Naive thymus-derived CD8-positive, alpha-beta T cell (primary cell): ENCODE results near the gene PHF3. TPM values are rescaled to one million over a fixed set of nuclear protein-coding genes. Genes with fewer than 3 reads are reported as not detected.
A peak's percentile ranks its signal among the peaks of the same experiment; 100 is the strongest.

ENCODE experiments used
- ATAC-seq, 2 donors: fragments of 150-1000 bp; cut with Tn5 transposase in 1 of 2; sonication (Bioruptor Pico), chemical (Tn5 transposase) in 1 of 2; 1 replicate in 1 of 2; 2 replicates in 1 of 2; pipeline ENCODE4 v1.10.0; 2021; ENCODE audit warnings: mild to moderate bottlenecking in 2 of 2, moderate library complexity in 2 of 2
- POLR2A ChIA-PET: fragments of 350-600 bp; sonication (Branson Sonifier 250); formaldehyde crosslinking; loops from one replicate; lab custom pipeline; 2021; ENCODE audit warnings: antibody characterized with exemption; lab: Charles Lee
- DNase-seq, 10 donors: peaks; one replicate each; pipeline versions ENCODE4 v3.0.0 to v3.0.0-alpha.2; 2020 to 2022
- H3K27ac Mint-ChIP-seq, 10 donors: one replicate each; pipeline ENCODE4 v1.8.0; 2020 to 2022; ENCODE audit warnings: mild to moderate bottlenecking in 10 of 10, mixed read lengths in 10 of 10, moderate library complexity in 4 of 10, inconsistent platforms in 1 of 10
- H3K27me3 Mint-ChIP-seq, 5 donors: one replicate each; pipeline ENCODE4 v1.8.0; 2021 to 2022; ENCODE audit warnings: mixed read lengths in 5 of 5
- H3K36me3 Mint-ChIP-seq, 3 donors: one replicate each; pipeline ENCODE4 v1.8.0; 2020 to 2022; ENCODE audit warnings: mixed read lengths in 3 of 3, mild to moderate bottlenecking in 2 of 3, inconsistent platforms in 1 of 3
- H3K4me1 Mint-ChIP-seq, 4 donors: one replicate each; pipeline ENCODE4 v1.8.0; 2021 to 2022; ENCODE audit warnings: mixed read lengths in 4 of 4
- H3K4me3 Mint-ChIP-seq, 10 donors: one replicate each; pipeline ENCODE4 v1.8.0; 2020 to 2022; ENCODE audit warnings: mild to moderate bottlenecking in 10 of 10, mixed read lengths in 10 of 10, moderate library complexity in 6 of 10, inconsistent platforms in 1 of 10
- H3K9me3 Mint-ChIP-seq, 9 donors: one replicate each; pipeline ENCODE4 v1.8.0; 2020 to 2022; ENCODE audit warnings: mixed read lengths in 9 of 9, mild to moderate bottlenecking in 3 of 9, inconsistent platforms in 1 of 9, moderate library complexity in 1 of 9
- polyA plus RNA-seq, 3 donors: library from polyadenylated mRNA; unstranded; fragments of 300-500 nt; fragmentation: Illumina TruSeq; gene quantifications; one replicate each; pipeline ENCODE4 v1.2.3, GENCODE V29; 2021
- total RNA-seq, 8 experiments: library from RNA in 2 of 8; stranded (reverse) in 2 of 8; gene quantifications; one replicate each; pipeline ENCODE4 v1.2.3 and lab custom pipeline; 2021 to 2026

Gene PHF3
- total and polyA plus RNA-seq, 5 experiments from 2014 or later = 23.7 to 118 (median 38.6) TPM

DNA sequence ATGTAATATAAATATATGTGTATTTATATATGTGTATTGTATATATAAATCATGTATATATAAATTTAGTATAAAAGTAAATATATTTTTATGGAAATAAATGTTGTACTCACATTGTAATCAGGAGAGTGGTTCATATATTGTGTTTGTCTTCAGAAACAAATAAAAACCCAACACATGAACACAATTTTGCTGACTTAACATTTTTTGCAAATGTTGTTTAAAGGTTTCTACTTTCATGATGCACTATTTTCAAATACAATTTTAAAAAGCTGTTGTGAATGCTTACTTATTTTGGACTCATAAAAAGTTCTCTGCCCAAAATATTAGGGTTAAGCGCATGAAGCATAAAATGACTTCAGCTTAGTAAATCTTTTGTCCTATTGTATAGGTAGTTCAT lies 24.0 kb upstream of the PHF3 start:
- H3K4me3 Mint-ChIP-seq = no peak overlapping the region
- ATAC-seq = no peak
- H3K27ac Mint-ChIP-seq = no peak overlapping the region
- peaks cover 0 to 4% (median 1%) of the 10 kb centered on the region in 5 donors for H3K27me3 Mint-ChIP-seq
- POLR2A ChIA-PET = interaction anchor here (0.6 kb wide), 1 partner anchor 89 kb away, joined by 3 read pairs; no protein-coding TSS in a partner anchor
- H3K9me3 Mint-ChIP-seq = peaks cover 0 to 6% (median 0%) of the 10 kb centered on the region in 9 donors
- DNase-seq = no peak
- H3K36me3 Mint-ChIP-seq = no peaks in the 10 kb centered on the region
- no peaks in the 10 kb centered on the region for H3K4me1 Mint-ChIP-seq

DNA sequence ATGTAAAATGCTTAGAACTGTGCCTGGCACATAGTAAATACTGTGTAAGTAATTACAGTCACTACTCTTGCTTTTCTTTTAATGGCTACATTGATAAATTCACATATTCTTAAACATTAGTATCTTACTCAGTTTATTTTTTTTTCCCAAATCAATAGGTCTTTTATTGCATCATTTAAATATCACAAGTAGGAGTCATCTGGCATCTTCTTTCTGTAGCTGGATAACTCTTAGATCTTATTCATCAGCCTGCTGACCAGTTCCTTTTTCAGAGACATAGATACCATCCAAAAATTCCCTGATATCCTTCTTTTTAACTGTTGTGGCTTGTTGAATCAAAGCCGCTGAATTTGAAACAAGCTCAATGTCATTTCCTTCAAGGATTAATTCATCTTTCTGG lies 20.0 kb upstream of the PHF3 start:
- POLR2A ChIA-PET = no interaction called here
- DNase-seq = no peak
- no peak for ATAC-seq
- Mint-ChIP-seq H3K36me3 (no peaks in the 10 kb centered on the region), H3K9me3 (no peaks in the 10 kb centered on the region), H3K4me1 (no peaks in the 10 kb centered on the region), H3K27ac (no peak overlapping the region), H3K27me3 (peaks cover 7 to 35% (median 13%) of the 10 kb centered on the region in 5 donors), H3K4me3 (no peak overlapping the region)

- no peaks in the 10 kb centered on the region for H3K9me3 Mint-ChIP-seq
- ATAC-seq (no peak), DNase-seq (no peak)
- POLR2A ChIA-PET = no interaction called here
- no peaks in the 10 kb centered on the region for H3K36me3 Mint-ChIP-seq
- peaks cover 4 to 23% (median 7%) of the 10 kb centered on the region in 5 donors for H3K27me3 Mint-ChIP-seq
- H3K4me1 Mint-ChIP-seq = no peaks in the 10 kb centered on the region
- H3K4me3 Mint-ChIP-seq = no peak overlapping the region
- no peak overlapping the region for H3K27ac Mint-ChIP-seq
These were observed 11.5 kb upstream of the PHF3 start for GRCh38 chr6:63624091-63624490.

DNA sequence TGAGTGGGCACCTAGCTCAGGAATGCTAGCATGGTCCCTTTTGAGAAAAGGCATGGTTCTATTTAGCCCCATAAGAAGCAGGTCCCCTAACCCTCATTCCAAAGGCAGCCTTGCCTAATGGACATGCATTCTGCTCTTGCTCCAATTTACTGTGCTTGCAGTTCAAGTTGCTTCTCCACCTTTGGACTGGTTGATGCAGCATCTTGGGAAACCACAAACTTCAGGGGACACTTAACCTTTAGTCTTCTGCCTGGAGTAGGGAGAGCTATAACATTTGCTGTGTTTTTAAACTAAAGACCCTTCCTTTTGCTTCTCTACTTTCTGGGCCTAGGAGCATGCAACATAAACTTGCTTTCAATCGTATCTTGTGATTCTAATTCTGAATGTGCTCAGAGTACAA lies 5.1 kb upstream of the PHF3 start:
- no peak for DNase-seq
- ATAC-seq = no peak
- POLR2A ChIA-PET = no interaction called here
- Mint-ChIP-seq H3K4me1 (peaks cover 4 to 14% (median 11%) of the 10 kb centered on the region in 4 donors), H3K9me3 (no peaks in the 10 kb centered on the region), H3K4me3 (no peak overlapping the region), H3K36me3 (no peaks in the 10 kb centered on the region), H3K27ac (no peak overlapping the region), H3K27me3 (peaks cover 0 to 3% (median 0%) of the 10 kb centered on the region in 5 donors)

DNA sequence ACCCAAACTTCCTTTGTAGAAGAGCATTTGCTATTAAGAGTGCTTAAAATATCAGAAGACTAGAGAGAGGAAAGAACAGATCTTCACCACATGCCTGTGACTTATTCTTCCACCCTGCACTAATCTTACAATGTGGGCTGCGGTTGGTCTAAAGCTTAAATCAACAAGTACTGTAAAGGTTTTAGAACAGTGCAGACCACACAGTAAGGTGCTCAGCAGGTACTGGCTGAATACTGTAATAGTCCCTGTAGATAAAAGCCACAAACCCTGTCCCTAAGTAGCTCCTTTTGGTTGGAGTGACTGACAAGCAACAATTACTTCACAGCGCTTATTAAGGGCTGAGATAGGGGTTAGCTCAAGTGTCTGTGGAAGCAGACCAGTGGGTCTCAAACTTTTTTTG lies 972 bp upstream of the PHF3 start:
- H3K27ac Mint-ChIP-seq = peak overlapping the region; percentile 93 to 99 (median 98)
- H3K9me3 Mint-ChIP-seq = peaks cover 0 to 2% (median 0%) of the 10 kb centered on the region in 9 donors
- peak overlapping the region in 9 of 10 donors; percentile 87 to 100 (median 94) for H3K4me3 Mint-ChIP-seq
- DNase-seq (peak in 1 of 10 donors; percentile 15), ATAC-seq (no peak)
- peaks cover 11 to 40% (median 37%) of the 10 kb centered on the region in 4 donors for H3K4me1 Mint-ChIP-seq
- POLR2A ChIA-PET = interaction anchor here (0.6 to 4.2 kb wide), 7 partner anchors 7 to 67 kb away, joined by 3 to 48 read pairs (median 4); no protein-coding TSS in a partner anchor
- H3K27me3 Mint-ChIP-seq = peaks cover 0 to 3% (median 0%) of the 10 kb centered on the region in 5 donors
- H3K36me3 Mint-ChIP-seq = no peaks in the 10 kb centered on the region

DNA sequence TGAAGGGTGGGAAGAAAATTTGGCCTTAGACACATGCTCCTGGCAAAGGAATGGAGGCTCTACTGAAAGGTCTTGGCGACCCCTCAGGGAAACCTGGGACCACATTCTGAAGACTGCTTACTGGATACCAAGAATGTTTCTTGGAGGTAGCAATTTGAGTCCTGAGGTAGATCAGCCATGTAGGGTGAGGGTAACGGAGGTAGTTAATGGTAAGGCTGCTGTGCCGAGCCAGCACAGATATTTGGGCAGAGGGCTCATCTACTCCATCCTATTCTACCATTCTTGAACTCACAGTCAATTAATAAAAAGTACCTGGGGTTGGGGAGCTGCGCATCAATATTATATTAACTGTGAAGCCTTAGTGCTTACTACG lies 401 bp upstream of the PHF3 start:
- H3K4me3 Mint-ChIP-seq = peak overlapping the region; percentile 83 to 100 (median 93)
- POLR2A ChIA-PET = interaction anchor here (0.7 to 4.2 kb wide), 17 partner anchors 8 to 70 kb away, joined by 3 to 48 read pairs (median 4); partner anchors contain the start of genes LOC128125822 and PTP4A1
- DNase-seq = no peak
- no peaks in the 10 kb centered on the region for H3K36me3 Mint-ChIP-seq
- peak overlapping the region; percentile 93 to 99 (median 98) for H3K27ac Mint-ChIP-seq
- peaks cover 0 to 2% (median 0%) of the 10 kb centered on the region in 9 donors for H3K9me3 Mint-ChIP-seq
- peaks cover 0 to 3% (median 0%) of the 10 kb centered on the region in 5 donors for H3K27me3 Mint-ChIP-seq
- peaks cover 15 to 46% (median 43%) of the 10 kb centered on the region in 4 donors for H3K4me1 Mint-ChIP-seq
- peak in 1 of 2 donors; percentile 20 for ATAC-seq

- H3K9me3 Mint-ChIP-seq = peaks cover 0 to 2% (median 0%) of the 10 kb centered on the region in 9 donors
- peak overlapping the region; percentile 96 to 100 (median 99) for H3K4me3 Mint-ChIP-seq
- POLR2A ChIA-PET = interaction anchor here (0.8 to 4.2 kb wide), 9 partner anchors 9 to 78 kb away, joined by 3 to 48 read pairs (median 4); no protein-coding TSS in a partner anchor
- ATAC-seq = no peak
- H3K4me1 Mint-ChIP-seq = peaks cover 22 to 58% (median 55%) of the 10 kb centered on the region in 4 donors
- peaks cover 0 to 10% (median 0%) of the 10 kb centered on the region in 3 donors for H3K36me3 Mint-ChIP-seq
- H3K27me3 Mint-ChIP-seq = peaks cover 0 to 2% (median 0%) of the 10 kb centered on the region in 5 donors
- H3K27ac Mint-ChIP-seq = peak overlapping the region; percentile 93 to 100 (median 99)
- DNase-seq = peak; percentile 21 to 79 (median 42)
These were observed 968 bp downstream of the PHF3 start for GRCh38 chr6:63636518-63637021.

DNA sequence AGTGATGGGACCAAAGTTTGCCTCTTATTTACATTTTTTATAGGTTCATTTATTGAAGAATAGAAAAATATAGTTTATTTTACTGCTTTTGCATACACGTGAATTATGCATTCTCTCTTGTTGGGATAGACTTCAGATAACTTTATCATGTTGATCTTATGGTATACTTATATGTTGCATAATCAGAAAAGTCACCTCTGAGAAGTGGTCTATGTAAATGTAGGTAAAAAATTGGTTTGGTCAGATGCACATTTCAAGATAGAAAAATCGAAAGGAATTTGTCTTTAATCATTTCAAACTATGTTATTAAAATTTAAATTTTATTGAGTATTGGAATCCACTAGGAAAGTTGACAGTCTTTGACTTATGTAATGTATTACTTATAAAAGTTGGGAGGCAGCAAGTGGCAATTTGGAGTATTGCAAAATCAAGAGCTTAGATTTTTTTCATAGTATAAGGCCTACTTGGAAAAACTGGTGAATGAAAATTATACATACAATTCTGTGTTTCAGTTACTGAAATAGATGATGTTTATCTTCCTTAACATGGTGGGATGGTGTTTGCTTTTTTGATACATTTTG lies 2.4 kb downstream of the PHF3 start:
- H3K9me3 Mint-ChIP-seq = peaks cover 0 to 2% (median 0%) of the 10 kb centered on the region in 9 donors
- H3K27me3 Mint-ChIP-seq = no peaks in the 10 kb centered on the region
- POLR2A ChIA-PET = interaction anchor here (4.2 kb wide), 1 partner anchor 64 kb away, joined by 48 read pairs; no protein-coding TSS in a partner anchor
- H3K4me3 Mint-ChIP-seq = peak overlapping the region; percentile 96 to 100 (median 99)
- H3K27ac Mint-ChIP-seq = peak overlapping the region in 8 of 10 donors; percentile 48 to 100 (median 60)
- peaks cover 23 to 69% (median 65%) of the 10 kb centered on the region in 4 donors for H3K4me1 Mint-ChIP-seq
- H3K36me3 Mint-ChIP-seq = peaks cover 0 to 16% (median 2%) of the 10 kb centered on the region in 3 donors
- DNase-seq (no peak), ATAC-seq (no peak)

- Mint-ChIP-seq H3K36me3 (peaks cover 0 to 24% (median 2%) of the 10 kb centered on the region in 3 donors), H3K4me3 (peak overlapping the region in 9 of 10 donors; percentile 8 to 100 (median 49))
- no peak for ATAC-seq
These were observed 4.5 kb downstream of the PHF3 start for GRCh38 chr6:63640062-63640461.

DNA sequence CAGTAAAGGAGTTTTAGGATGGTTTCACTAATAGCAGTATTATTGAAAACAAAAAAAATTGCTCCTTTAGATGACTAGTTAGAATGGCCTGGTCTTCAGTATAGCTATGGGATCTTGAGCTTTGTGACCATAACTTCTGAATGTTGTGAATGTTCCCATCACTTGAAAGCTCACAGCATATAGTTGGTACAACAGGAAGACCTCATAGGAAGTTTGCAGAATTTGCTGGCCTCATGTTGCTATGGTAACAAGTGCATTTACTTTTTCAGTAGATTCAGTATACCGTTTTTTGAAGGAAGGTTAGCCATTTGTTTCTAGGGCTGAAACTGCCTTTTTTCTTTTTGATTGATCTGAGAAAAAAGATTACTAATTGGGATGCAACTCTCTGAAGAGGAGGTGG lies 8.3 kb downstream of the PHF3 start:
- H3K36me3 Mint-ChIP-seq = peaks cover 0 to 36% (median 2%) of the 10 kb centered on the region in 3 donors
- ATAC-seq = peak; percentile 78 to 86

More at GRCh38 chr6:63640062-63640461, 4.5 kb downstream of the PHF3 start:
- Mint-ChIP-seq H3K9me3 (peaks cover 0 to 2% (median 0%) of the 10 kb centered on the region in 9 donors), H3K27ac (peak overlapping the region in 8 of 10 donors; percentile 0 to 63 (median 7)), H3K4me1 (peaks cover 25 to 80% (median 77%) of the 10 kb centered on the region in 4 donors), H3K27me3 (no peaks in the 10 kb centered on the region)
- POLR2A ChIA-PET = no interaction called here
- DNase-seq = no peak

DNA sequence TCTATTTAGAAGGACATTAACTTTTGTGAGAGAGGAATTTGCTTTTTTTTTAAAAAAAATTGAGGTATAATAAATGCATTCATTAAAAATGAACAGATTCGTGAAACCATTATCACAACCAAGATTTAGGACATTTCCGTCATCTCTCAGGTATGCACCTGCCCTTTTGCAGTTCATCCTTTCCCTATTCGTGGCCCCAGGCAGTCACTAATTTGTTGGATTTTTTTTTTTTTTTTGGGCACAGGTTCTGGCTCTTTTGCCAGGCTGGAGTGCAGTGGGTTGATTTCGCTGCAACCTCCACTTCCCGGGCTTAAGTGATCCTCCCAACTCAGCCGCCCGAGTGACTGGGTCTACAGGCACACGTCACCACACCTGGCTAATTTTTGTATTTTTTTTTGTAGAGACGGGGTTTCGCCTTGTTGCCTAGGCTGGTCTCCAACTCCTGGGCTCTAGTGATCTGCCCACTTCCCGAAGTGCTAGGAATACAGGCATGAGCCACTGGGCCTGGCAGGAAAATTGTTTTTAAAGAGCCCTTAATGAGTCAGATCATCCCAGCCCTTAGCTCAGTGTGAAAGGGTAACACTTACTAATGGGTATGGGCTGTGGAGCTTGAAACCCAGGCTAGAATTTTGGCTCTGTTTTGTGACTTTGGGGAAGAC lies 9.2 kb downstream of the PHF3 start:
- H3K27ac Mint-ChIP-seq = peak overlapping the region in 4 of 10 donors; percentile 35 to 77 (median 69)
- no peaks in the 10 kb centered on the region for H3K27me3 Mint-ChIP-seq
- peaks cover 0 to 36% (median 2%) of the 10 kb centered on the region in 3 donors for H3K36me3 Mint-ChIP-seq
- H3K4me3 Mint-ChIP-seq = peak overlapping the region in 7 of 10 donors; percentile 28 to 51 (median 38)
- H3K9me3 Mint-ChIP-seq = no peaks in the 10 kb centered on the region
- peaks cover 17 to 84% (median 65%) of the 10 kb centered on the region in 4 donors for H3K4me1 Mint-ChIP-seq
- POLR2A ChIA-PET = interaction anchor here (1.8 kb wide), 1 partner anchor 9 kb away, joined by 11 read pairs; the partner anchor contains the start of gene PHF3
- no peak for DNase-seq
- ATAC-seq = no peak

More for the DNA sequence above, 8.3 kb downstream of the PHF3 start:
- peak overlapping the region in 6 of 10 donors; percentile 4 to 47 (median 28) for H3K4me3 Mint-ChIP-seq
- H3K4me1 Mint-ChIP-seq = peaks cover 20 to 88% (median 73%) of the 10 kb centered on the region in 4 donors
- POLR2A ChIA-PET = interaction anchor here (1.4 kb wide), 1 partner anchor 8 kb away, joined by 4 read pairs; the partner anchor contains the start of gene PHF3
- no peaks in the 10 kb centered on the region for H3K9me3 Mint-ChIP-seq
- peak overlapping the region in 8 of 10 donors; percentile 5 to 86 (median 52) for H3K27ac Mint-ChIP-seq
- H3K27me3 Mint-ChIP-seq = no peaks in the 10 kb centered on the region
- peak in 8 of 10 donors; percentile 5 to 72 (median 54) for DNase-seq

DNA sequence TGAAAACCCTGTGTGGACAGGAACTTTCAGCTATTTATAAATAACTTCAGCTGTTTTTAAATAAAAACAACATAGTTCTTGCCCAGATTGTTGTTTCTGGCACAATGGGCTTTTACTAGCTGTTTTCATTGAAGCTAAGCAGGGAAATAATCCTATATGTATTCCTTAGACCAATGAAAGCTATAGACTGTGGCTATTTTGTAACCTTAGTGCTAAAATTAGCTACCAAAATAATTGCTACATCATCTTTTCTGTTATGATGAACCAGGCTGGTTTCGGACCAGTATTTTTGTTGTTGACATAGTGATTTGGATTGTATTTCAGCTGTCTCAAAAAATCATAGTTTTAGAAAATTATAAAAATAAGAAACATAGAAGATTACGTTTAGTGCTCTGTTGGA lies 13.7 kb downstream of the PHF3 start:
- POLR2A ChIA-PET = no interaction called here
- no peak overlapping the region for H3K4me3 Mint-ChIP-seq
- ATAC-seq = no peak

More for the DNA sequence above, 13.7 kb downstream of the PHF3 start:
- Mint-ChIP-seq H3K36me3 (peaks cover 0 to 46% (median 11%) of the 10 kb centered on the region in 3 donors), H3K9me3 (no peaks in the 10 kb centered on the region), H3K27me3 (no peaks in the 10 kb centered on the region), H3K27ac (no peak overlapping the region), H3K4me1 (peaks cover 27 to 89% (median 65%) of the 10 kb centered on the region in 4 donors)
- DNase-seq = no peak
